ENCODE measurements around the gene ADGRB2. TPM values are rescaled to one million over a fixed set of nuclear protein-coding genes. Genes with fewer than 3 reads are reported as not detected.

The ADGRB2 gene
- total RNA-seq, 4 donors from 2014 or later: 1.6 to 10.5 (median 4.1) TPM

GRCh38 chr1:31730336-31731048 is 33.6 kb downstream of the ADGRB2 start:
- DNase-seq (ENCODE audit: low spot score in 2 of 2): no peak
- Histone ChIP-seq H3K4me3 (no peak overlapping the region), H3K27ac (no peak overlapping the region), H3K27me3 (no peaks in the 10 kb centered on the region), H3K9me3 (no peaks in the 10 kb centered on the region), H3K4me1 (no peaks in the 10 kb centered on the region), H3K36me3 (no peaks in the 10 kb centered on the region)
- TF ChIP-seq EP300 (IDR thresholded peaks at IDR 0.05) (no peak), POLR2A (IDR thresholded peaks at IDR 0.05) (no peak), CTCF (IDR thresholded peaks at IDR 0.05) (no peak)
- 78 to 86% methylated on average over 15 to 21 of the region's 25 CpGs for WGBS, 2 donors

- H3K27me3 ChIP-seq: no peaks in the 10 kb centered on the region
- TF ChIP-seq POLR2A (IDR thresholded peaks at IDR 0.05) (no peak), EP300 (IDR thresholded peaks at IDR 0.05) (no peak), CTCF (IDR thresholded peaks at IDR 0.05) (no peak)
- no peak for DNase-seq (ENCODE audit: low spot score in 2 of 2)
- H3K36me3 ChIP-seq: no peaks in the 10 kb centered on the region
- 79 to 91% methylated on average over 6 to 12 of the region's 19 CpGs for WGBS, 2 donors
- H3K9me3 ChIP-seq: no peaks in the 10 kb centered on the region
- H3K27ac ChIP-seq: no peak overlapping the region
- no peak overlapping the region for H3K4me3 ChIP-seq
- H3K4me1 ChIP-seq: no peaks in the 10 kb centered on the region
Observed at GRCh38 chr1:31727849-31728248, 36.3 kb downstream of the ADGRB2 start.

- no peaks in the 10 kb centered on the region for H3K4me1 ChIP-seq
- 94 to 96% methylated on average over 14 of the region's 14 CpGs for WGBS, 2 donors
- H3K4me3 ChIP-seq: no peak overlapping the region
- TF ChIP-seq EP300 (IDR thresholded peaks at IDR 0.05) (no peak), CTCF (IDR thresholded peaks at IDR 0.05) (no peak), POLR2A (IDR thresholded peaks at IDR 0.05) (no peak)
- DNase-seq (ENCODE audit: low spot score in 2 of 2): no peak
- H3K27ac ChIP-seq: no peak overlapping the region
- H3K27me3 ChIP-seq: no peaks in the 10 kb centered on the region
- H3K9me3 ChIP-seq: no peaks in the 10 kb centered on the region
- H3K36me3 ChIP-seq: no peaks in the 10 kb centered on the region
Observed at GRCh38 chr1:31727195-31727594, 36.9 kb downstream of the ADGRB2 start.

GRCh38 chr1:31726715-31727114 is 37.4 kb downstream of the ADGRB2 start:
- H3K4me1 ChIP-seq: no peaks in the 10 kb centered on the region
- H3K27me3 ChIP-seq: no peaks in the 10 kb centered on the region
- TF ChIP-seq POLR2A (IDR thresholded peaks at IDR 0.05): no peak
- TF ChIP-seq CTCF (IDR thresholded peaks at IDR 0.05): no peak
- no peak for TF ChIP-seq EP300 (IDR thresholded peaks at IDR 0.05)
- no peaks in the 10 kb centered on the region for H3K9me3 ChIP-seq
- no peak overlapping the region for H3K4me3 ChIP-seq
- no peak for DNase-seq (ENCODE audit: low spot score in 2 of 2)
- WGBS, 2 donors: 18 to 58% methylated on average over 4 of the region's 4 CpGs
- H3K27ac ChIP-seq: no peak overlapping the region
- H3K36me3 ChIP-seq: no peaks in the 10 kb centered on the region

- WGBS, 2 donors: 70 to 72% methylated on average over 12 of the region's 12 CpGs
- H3K27ac ChIP-seq: no peak overlapping the region
- peaks cover 0 to 3% of the 10 kb centered on the region in 2 donors for H3K27me3 ChIP-seq
- DNase-seq (ENCODE audit: low spot score in 2 of 2): no peak
- H3K9me3 ChIP-seq: no peaks in the 10 kb centered on the region
- no peak overlapping the region for H3K4me3 ChIP-seq
- H3K36me3 ChIP-seq: no peaks in the 10 kb centered on the region
- no peaks in the 10 kb centered on the region for H3K4me1 ChIP-seq
- TF ChIP-seq EP300 (IDR thresholded peaks at IDR 0.05): no peak
- no peak for TF ChIP-seq POLR2A (IDR thresholded peaks at IDR 0.05)
- no peak for TF ChIP-seq CTCF (IDR thresholded peaks at IDR 0.05)
Observed at GRCh38 chr1:31725777-31726535, 38.2 kb downstream of the ADGRB2 start.
